Skeletal muscle satellite cell (primary cell): ENCODE data around the gene CASP14. TPM values are rescaled to one million over a fixed set of nuclear protein-coding genes. Genes with fewer than 3 reads are reported as not detected.
"Not testable (repeated sequence)": the region's sequence is repeated elsewhere in the genome, so short reads cannot be mapped to it uniquely, and the experiment has no call there.

Experiments
- H3K27me3 ChIP-seq: 2 replicates; pipeline ENCODE4 v1.7.0; 2013; ENCODE audit warnings: low read length; ENCODE audit not compliant: control insufficient read depth, insufficient read depth
- H3K36me3 ChIP-seq: 2 replicates; pipeline ENCODE4 v1.7.0; 2013; ENCODE audit warnings: mild to moderate bottlenecking, control low read depth, low read length; ENCODE audit not compliant: insufficient read depth
- H3K4me1 ChIP-seq: 2 replicates; pipeline ENCODE4 v1.7.0; 2013; ENCODE audit warnings: low read length; ENCODE audit not compliant: control insufficient read depth, insufficient read depth
- H3K4me2 ChIP-seq: 2 replicates; pipeline ENCODE4 v1.7.0; 2013; ENCODE audit warnings: mild to moderate bottlenecking, low read length
- H3K4me3 ChIP-seq: 2 replicates; pipeline ENCODE4 v1.7.0; 2013; ENCODE audit warnings: low read length
- H3K9ac ChIP-seq: 2 replicates; pipeline ENCODE4 v1.7.0; 2013; ENCODE audit warnings: mild to moderate bottlenecking, low read depth, low read length, moderate library complexity
- H3K9me3 ChIP-seq: replicated peaks from 2 replicates; pipeline ENCODE4 v1.7.0; 2013; ENCODE audit warnings: mild to moderate bottlenecking, control low read depth, low read length
- total RNA-seq: library from RNA; depleted of rRNA; stranded (reverse); fragments of >200 nt; gene quantifications from 2 replicates; pipeline ENCODE4 v1.2.3, GENCODE V29; 2012; rRNA removed

CASP14 gene, protein sequence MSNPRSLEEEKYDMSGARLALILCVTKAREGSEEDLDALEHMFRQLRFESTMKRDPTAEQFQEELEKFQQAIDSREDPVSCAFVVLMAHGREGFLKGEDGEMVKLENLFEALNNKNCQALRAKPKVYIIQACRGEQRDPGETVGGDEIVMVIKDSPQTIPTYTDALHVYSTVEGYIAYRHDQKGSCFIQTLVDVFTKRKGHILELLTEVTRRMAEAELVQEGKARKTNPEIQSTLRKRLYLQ
- not detected in 2 replicates for total RNA-seq

DNA sequence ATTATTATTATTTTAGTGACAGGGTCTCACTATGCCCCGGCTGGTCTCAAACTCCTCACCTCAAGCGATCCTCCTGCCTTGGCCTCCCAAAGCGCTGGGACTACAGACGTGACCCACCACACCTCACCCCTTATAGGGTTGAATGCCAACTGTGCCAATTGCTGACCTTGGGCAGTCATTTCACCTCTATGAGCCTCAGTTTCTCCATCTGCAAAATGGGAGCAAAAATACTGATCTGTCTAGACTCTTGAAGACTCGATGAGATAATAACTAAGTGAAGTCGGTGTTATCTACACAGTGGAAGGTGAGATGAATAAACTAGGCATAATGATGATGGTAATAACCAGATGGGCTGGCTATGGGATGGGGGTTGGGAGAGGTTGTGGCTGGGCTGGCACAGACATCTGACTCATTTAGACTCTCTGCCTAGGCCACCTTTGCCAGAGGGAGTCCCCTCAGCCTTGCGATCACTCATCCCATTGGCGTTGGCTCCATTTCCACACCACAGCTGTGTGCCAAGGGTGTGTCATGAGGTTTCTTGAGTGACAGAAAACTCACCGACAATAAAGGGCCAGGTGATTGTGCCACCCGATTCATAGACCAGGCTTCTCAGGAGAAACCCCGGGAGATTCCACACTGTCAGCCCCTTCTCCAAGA, at the start of gene CASP14:
Gene CASP14, plus strand, starts transcription at position 596 of the 657 bp plus-strand sequence. CDS start 2,772 bp downstream, outside the sequence.
- Histone ChIP-seq H3K4me3 (no peak within 1 kb of the TSS), H3K36me3 (no peaks in the 10 kb centered on the region), H3K4me2 (no peak within 1 kb of the TSS), H3K9ac (no peak within 1 kb of the TSS), H3K27me3 (no peaks in the 10 kb centered on the region), H3K4me1 (no peaks in the 10 kb centered on the region), H3K9me3 (no peaks in the 10 kb centered on the region)

DNA sequence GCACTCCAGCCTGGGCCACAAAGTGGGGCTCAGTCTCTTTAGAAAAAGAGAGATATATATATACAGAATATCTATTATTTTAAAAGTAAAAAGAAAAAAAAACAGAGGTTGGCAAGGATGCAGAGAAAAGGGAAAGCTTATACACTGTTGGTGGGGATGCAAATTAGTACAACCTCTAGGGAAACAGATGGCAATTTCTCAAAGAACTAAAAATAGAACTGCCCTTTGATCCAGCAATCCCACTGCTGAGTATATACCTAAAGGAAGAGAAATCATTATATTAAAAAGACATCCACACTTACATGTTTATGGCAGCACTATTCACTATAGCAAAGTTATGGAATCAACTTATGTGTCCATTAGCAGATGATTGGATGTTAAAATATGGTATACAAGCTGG, 41.0 kb upstream of the CASP14 start:
- Histone ChIP-seq H3K4me3 (no peak overlapping the region), H3K4me2 (no peak overlapping the region), H3K36me3 (no peaks in the 10 kb centered on the region), H3K4me1 (no peaks in the 10 kb centered on the region), H3K9ac (no peak overlapping the region), H3K9me3 (peaks cover 3% of the 10 kb centered on the region), H3K27me3 (no peaks in the 10 kb centered on the region)

DNA sequence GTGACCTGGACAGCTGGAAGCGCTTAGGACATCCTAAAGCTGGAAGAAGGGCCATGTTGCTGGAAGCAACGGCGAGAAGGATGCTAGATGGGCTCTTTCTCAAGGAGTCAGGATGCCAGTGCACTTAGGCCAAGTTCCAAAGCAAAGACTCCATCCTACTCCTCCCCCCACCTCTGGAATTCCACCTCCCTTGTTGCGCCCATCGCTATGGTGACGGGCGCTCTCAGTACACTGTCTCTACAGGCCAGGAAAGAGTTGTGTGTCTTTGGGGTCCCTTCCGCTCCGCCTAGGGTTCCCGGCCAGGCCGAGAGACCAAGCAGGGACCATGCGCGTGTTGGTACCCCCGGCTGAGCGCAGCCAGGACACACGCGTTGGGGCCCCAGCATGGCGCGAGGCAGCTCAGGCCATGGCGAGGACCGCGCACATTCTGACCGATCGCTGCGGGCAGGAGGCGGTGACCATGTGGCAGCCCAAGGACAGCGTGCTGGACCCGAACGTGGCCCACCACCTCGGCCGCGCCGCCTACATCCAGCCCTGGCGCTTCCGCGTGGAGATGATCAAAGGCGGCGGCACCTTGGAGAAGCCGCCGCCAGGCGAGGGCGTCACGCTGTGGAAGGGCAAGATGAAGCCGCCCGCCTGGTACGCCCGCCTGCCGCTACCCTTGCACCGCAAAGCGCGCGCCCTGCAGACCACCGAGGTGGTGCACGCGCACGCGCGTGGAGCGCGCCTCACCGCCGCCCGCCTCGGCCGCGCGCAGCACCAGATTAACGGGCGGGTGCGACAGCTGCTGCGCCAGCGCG, 38.6 kb upstream of the CASP14 start:
- no peak overlapping the region for H3K4me3 ChIP-seq
- H3K36me3 ChIP-seq, result no peaks in the 10 kb centered on the region
- H3K9me3 ChIP-seq, result peaks cover 3% of the 10 kb centered on the region
- H3K27me3 ChIP-seq, result no peaks in the 10 kb centered on the region
- no peaks in the 10 kb centered on the region for H3K4me1 ChIP-seq
- no peak overlapping the region for H3K9ac ChIP-seq
- H3K4me2 ChIP-seq, result no peak overlapping the region

DNA sequence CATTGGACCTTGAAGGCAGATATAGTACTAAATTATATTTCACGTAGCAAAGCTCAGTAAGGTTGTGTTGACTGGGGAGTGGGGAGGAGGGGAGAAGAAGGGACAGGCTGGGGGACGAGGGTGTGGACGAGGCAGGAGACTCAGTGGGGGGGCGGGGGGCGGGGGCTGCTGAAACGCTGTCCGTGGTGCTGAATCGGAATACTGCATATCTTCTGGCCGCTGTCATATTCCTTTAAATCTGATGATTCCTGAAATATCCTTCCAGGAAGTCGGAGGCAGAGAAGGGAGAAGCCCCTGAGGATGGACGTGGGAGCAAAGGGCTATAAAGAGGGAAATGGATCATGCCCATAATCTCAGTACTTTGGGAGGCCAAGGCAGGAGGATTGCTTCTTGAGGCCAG, 34.7 kb upstream of the CASP14 start:
- no peak overlapping the region for H3K9ac ChIP-seq
- H3K9me3 ChIP-seq, result no peaks in the 10 kb centered on the region
- H3K27me3 ChIP-seq, result no peaks in the 10 kb centered on the region
- no peak overlapping the region for H3K4me3 ChIP-seq
- H3K4me1 ChIP-seq, result no peaks in the 10 kb centered on the region
- no peaks in the 10 kb centered on the region for H3K36me3 ChIP-seq
- H3K4me2 ChIP-seq, result no peak overlapping the region

DNA sequence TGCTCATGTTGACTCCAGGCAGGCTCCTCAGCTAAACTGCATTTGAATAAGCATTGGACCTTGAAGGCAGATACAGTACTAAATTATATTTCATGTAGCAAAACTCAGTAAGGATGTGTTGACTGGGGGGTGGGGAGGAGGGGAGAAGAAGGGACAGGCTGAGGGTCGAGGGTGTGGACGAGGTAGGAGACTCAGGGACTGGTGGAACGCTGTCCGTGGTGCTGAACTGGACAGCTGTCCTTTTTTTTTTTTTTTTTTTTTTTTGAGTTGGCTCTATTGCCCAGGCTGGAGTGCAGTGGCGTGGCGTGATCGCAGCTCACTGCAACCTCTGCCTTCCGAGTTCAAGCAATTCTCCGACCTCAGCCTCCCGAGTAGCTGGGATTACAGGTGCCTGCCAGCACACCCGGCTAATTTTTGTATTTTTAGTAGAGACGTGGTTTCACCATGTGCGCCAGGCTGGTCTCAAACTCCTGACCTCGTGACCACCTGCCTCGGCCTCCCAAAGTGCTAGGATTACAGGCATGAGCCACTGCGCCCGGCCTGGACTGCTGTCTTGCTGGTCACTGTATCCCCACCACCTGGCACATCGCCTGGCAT, 33.2 kb upstream of the CASP14 start:
- H3K36me3 ChIP-seq, result no peaks in the 10 kb centered on the region
- no peak overlapping the region for H3K4me3 ChIP-seq
- no peaks in the 10 kb centered on the region for H3K9me3 ChIP-seq
- no peaks in the 10 kb centered on the region for H3K27me3 ChIP-seq
- no peak overlapping the region for H3K4me2 ChIP-seq
- no peak overlapping the region for H3K9ac ChIP-seq
- no peaks in the 10 kb centered on the region for H3K4me1 ChIP-seq

DNA sequence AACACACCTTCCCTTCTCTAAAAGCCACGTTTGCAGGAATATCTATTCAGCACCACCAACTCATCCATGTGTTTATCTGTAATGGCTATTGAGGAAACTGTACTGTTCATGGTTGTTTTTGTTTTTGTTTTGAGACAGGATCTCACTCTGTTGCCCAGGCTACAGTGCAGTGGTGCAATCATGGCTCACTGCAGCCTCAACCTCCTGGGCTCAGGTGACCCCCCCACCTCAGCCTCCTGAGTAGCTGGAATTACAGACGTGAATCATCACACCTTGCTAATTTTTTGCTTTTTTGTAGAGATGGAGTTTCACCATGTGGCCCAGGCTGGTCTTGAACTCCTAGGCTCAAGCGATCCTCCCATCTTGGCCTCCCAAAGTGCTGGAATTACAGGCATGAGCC, 30.4 kb upstream of the CASP14 start:
- H3K27me3 ChIP-seq, H3K9me3 ChIP-seq, H3K4me2 ChIP-seq, H3K36me3 ChIP-seq, H3K4me3 ChIP-seq, H3K4me1 ChIP-seq, H3K9ac ChIP-seq: not testable (repeated sequence)

DNA sequence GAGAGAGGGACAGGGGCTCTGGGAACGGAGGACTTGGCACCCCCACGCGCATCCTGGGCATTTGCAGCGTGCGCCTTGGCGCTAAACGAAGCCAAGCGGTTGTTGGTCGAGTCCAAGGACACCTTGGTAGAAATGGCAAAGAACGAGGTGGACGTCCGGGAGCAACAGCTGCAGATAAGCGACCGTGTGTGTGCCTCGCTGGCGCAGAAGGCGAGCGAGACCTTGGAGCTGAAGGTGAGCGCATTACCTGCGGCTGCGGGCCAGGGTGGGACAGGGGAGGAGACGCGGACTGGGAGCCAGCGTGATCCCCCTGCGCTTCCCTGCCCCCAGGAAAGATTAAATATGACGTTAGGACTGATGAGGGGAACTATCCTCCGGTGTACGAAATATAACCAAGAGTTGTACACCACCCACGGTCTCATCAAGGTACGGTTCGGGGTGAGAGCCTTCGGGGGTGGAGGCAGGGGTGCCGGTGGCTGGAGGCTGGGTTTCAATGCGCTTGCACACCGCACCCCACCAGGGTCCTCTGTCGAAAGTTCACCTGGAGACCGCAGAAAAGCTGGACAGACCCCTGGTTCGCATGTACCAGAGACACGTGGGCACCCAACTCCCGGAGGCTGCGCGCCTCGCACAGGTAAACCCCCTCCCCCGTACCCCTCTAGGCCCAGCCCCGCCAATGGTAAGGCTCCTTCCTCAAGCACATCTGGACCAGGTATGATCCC, 27.8 kb upstream of the CASP14 start:
- no peak overlapping the region for H3K4me3 ChIP-seq
- no peak overlapping the region for H3K9ac ChIP-seq
- no peaks in the 10 kb centered on the region for H3K36me3 ChIP-seq
- no peaks in the 10 kb centered on the region for H3K27me3 ChIP-seq
- no peaks in the 10 kb centered on the region for H3K9me3 ChIP-seq
- no peak overlapping the region for H3K4me2 ChIP-seq
- H3K4me1 ChIP-seq, result no peaks in the 10 kb centered on the region

DNA sequence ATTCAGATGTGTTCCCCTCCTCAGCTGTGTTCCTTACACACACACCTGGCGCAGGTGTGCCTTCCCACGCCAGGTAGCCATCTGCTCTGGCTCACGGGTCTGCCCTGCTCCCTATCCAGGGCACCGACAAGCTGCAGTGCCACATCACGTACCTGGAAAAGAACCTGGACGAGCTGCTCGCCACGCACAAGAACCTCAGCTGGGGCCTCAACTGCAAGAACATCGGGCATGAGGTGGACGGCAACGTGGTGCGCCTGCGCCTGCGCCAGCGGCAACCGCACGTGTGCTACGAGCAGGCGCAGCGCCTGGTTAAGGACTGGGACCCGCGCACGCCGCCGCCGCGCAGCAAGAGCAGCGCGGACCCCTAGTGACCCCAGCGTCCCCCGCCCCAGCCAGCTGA, 26.5 kb upstream of the CASP14 start:
- no peaks in the 10 kb centered on the region for H3K9me3 ChIP-seq
- no peaks in the 10 kb centered on the region for H3K4me1 ChIP-seq
- no peak overlapping the region for H3K4me3 ChIP-seq
- no peak overlapping the region for H3K9ac ChIP-seq
- H3K36me3 ChIP-seq, result no peaks in the 10 kb centered on the region
- no peaks in the 10 kb centered on the region for H3K27me3 ChIP-seq
- H3K4me2 ChIP-seq, result no peak overlapping the region

DNA sequence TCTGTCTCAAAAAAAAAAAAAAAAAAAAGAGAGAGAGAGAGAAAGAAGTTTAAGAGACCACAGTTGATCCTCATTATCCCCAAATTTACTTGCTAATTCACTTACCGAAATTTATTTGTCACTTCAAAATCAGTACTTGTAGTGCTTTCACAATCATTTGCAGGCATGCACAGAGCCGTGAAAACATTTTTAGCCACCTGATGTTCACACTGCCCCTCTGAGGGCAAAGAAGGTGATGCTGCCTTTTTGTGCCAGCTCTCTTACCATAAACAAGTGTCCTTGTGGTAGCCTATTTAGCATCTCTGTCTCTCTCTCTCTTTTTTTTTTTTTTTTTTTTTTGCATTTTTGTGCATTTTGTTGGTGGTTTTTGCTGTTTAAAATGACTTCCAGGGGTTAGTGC, 24.1 kb upstream of the CASP14 start:
- H3K4me3 ChIP-seq, result no peak overlapping the region
- no peak overlapping the region for H3K9ac ChIP-seq
- no peaks in the 10 kb centered on the region for H3K27me3 ChIP-seq
- no peak overlapping the region for H3K4me2 ChIP-seq
- H3K36me3 ChIP-seq, result no peaks in the 10 kb centered on the region
- H3K9me3 ChIP-seq, result no peaks in the 10 kb centered on the region
- no peaks in the 10 kb centered on the region for H3K4me1 ChIP-seq

DNA sequence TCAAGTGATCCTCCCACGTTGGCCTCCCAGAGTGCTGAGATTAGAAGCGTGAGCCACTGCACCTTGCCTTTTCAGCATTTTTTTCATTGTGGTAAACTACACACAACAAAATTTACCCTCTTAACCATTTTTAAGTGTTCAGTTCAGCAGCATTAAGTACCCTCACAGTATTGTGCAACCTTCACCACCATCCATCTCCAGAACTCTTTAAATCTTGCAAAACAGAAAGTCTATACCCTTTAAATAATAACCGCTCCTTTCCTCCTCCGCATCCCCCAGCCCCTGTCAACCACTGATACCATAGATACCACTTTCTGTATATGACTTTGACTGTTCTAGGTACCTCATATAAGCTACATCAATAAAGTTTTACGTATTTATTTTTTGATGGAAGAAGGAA, 20.8 kb upstream of the CASP14 start:
- Histone ChIP-seq H3K4me3 (no peak overlapping the region), H3K4me1 (no peaks in the 10 kb centered on the region), H3K27me3 (no peaks in the 10 kb centered on the region), H3K36me3 (no peaks in the 10 kb centered on the region), H3K4me2 (no peak overlapping the region), H3K9ac (no peak overlapping the region), H3K9me3 (no peaks in the 10 kb centered on the region)

DNA sequence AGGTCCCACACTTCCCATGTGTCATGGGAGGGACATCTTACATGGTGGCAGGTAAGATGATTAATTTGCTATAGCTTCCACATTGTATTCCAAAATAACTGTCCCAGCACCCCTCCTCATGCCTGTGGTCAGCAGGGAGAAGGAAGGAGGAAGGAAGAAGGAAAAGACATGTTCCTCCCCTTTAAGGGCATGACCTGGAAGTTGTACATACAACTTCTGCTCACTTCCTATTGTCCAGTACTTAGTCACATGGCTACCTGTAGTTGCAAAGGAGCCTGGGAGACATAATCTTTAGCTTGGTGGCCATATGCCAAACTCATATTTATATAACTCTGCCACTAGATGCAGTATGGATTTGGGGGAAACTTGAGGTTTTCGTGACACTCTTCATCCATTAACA, 17.6 kb upstream of the CASP14 start:
- Histone ChIP-seq H3K36me3 (no peaks in the 10 kb centered on the region), H3K9ac (no peak overlapping the region), H3K27me3 (no peaks in the 10 kb centered on the region), H3K4me2 (no peak overlapping the region), H3K9me3 (no peaks in the 10 kb centered on the region), H3K4me1 (no peaks in the 10 kb centered on the region), H3K4me3 (no peak overlapping the region)
